Breast epithelium (tissue), 3 donors: ENCODE results near the gene BRCA1.

ENCODE experiments used
- CTCF ChIP-seq, 3 donors: fragments of 450-650 bp; IDR thresholded peaks; one replicate each; pipeline ENCODE4 v1.5.1; 2016 to 2017; ENCODE audit warnings: antibody characterized with exemption in 3 of 3, mild to moderate bottlenecking in 3 of 3, moderate library complexity in 3 of 3
- POLR2A ChIP-seq: fragments of 450-650 bp; IDR thresholded peaks from one replicate; pipeline ENCODE4 v1.6.1; 2016; ENCODE audit warnings: antibody characterized with exemption, mild to moderate bottlenecking, moderate library complexity
- POLR2AphosphoS5 ChIP-seq, 3 donors: sonication (generic); formaldehyde crosslinking; IDR thresholded peaks; one replicate each; pipeline ENCODE4 v1.6.1; 2017; ENCODE audit warnings: antibody characterized with exemption in 3 of 3

GRCh38 chr17:43105146-43105545, 20.0 kb downstream of the BRCA1 start:
- TF ChIP-seq CTCF (IDR thresholded peaks at IDR 0.05): no peak
- TF ChIP-seq POLR2AphosphoS5 (IDR thresholded peaks at IDR 0.05): no peak
- TF ChIP-seq POLR2A: no peak
